ENCODE measurements around the gene NHERF1. TPM values are rescaled to one million over a fixed set of nuclear protein-coding genes. Genes with fewer than 3 reads are reported as not detected.

Gene NHERF1
- total RNA-seq, 1 donor from 2014 or later, result 36.3 TPM

DNA sequence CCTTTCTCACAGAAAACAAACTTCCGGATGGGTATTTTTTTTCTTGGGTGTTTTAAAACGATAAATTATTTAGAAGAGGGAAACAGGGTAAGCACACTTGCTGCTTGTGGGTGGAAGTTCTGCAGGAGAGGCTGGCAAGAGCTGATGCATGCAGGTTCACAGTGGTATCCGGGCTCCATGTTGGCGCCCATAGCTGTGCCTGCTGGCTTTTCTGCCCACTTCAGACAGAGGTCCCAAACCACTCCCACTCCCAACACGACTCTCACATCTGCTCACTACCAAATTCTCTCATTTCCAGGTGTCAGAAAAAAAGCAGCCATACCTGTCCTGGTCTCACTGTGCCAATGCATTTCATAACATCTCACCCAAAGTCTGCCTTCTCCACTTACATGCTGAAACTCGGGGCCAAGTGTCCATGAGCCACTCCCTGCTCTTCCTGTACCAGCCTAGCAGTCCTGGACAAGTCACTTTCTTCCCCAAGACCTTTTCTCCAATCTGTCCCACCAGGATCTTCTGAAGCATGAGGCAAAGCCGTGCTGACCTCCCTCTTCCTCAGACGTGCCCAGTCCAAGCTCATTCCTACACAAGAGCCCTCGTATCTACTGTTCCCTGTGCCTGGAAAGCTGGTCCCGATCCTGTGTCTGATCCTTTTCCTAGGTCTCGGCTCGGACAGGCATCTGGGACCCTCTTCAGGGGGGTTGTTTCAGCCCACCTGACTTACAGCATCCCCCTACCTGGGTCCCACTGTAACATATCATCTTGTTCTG, 37.2 kb upstream of the NHERF1 start:
- DNase-seq (ENCODE audit: low read depth), result no peak
- Mint-ChIP-seq H3K9me3 (ENCODE audit: unreplicated experiment) (peaks cover 3% of the 10 kb centered on the region), H3K27me3 (ENCODE audit: low read depth, unreplicated experiment) (peaks cover 44% of the 10 kb centered on the region), H3K4me3 (ENCODE audit: unreplicated experiment) (no peak overlapping the region), H3K36me3 (ENCODE audit: low read depth, unreplicated experiment) (no peaks in the 10 kb centered on the region), H3K4me1 (ENCODE audit: low read depth, unreplicated experiment) (peaks cover 7% of the 10 kb centered on the region), H3K27ac (ENCODE audit: unreplicated experiment) (no peak overlapping the region)
- no peaks in the 10 kb centered on the region for H3K79me2 ChIP-seq (ENCODE audit: insufficient read depth, low read length)
- H2AFZ ChIP-seq (ENCODE audit: low read depth, low read length), result no peak overlapping the region
- H3K27ac ChIP-seq (ENCODE audit: low read depth, low read length), result no peak overlapping the region
- peaks cover 4% of the 10 kb centered on the region for H3K4me1 ChIP-seq (ENCODE audit: insufficient read depth, low read length)
- H3K4me2 ChIP-seq (ENCODE audit: low read length), result no peak overlapping the region
- H4K20me1 ChIP-seq (ENCODE audit: insufficient read depth, low read length), result no peaks in the 10 kb centered on the region
- no peaks in the 10 kb centered on the region for H3K36me3 ChIP-seq (ENCODE audit: insufficient read depth, low read length)
- no peak overlapping the region for H3K9ac ChIP-seq (ENCODE audit: low read length)
- H3K27me3 ChIP-seq (ENCODE audit: insufficient read depth, low read length), result no peaks in the 10 kb centered on the region
- no peaks in the 10 kb centered on the region for H3K9me3 ChIP-seq (ENCODE audit: insufficient read depth, low read depth, low read length)
- no peak for TF ChIP-seq EZH2 (IDR thresholded peaks at IDR 0.05; ENCODE audit: insufficient read depth, low read length)
- no peak for FAIRE-seq
- no peak overlapping the region for H3K4me3 ChIP-seq (ENCODE audit: insufficient read depth, low read depth, low read length)

DNA sequence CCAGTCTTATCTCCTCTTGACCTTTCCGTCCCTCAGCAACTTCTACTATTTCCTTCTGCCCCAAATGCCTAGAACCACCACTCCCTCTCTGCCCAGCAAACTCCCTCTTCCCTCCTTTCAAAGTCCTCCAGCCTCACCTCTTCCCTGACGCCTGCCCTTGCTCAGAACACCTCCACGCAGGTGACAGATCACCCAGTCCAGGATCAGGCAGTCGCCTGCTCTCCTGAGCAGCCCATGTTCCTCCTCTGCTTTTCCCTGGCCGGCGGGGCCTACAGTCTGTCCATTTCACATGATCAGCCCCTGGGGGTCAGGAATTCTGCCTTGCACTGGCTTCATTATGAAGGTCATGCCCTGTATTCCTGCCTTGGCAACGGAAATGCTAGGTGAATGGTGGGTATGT, 36.1 kb upstream of the NHERF1 start:
- TF ChIP-seq EZH2 (IDR thresholded peaks at IDR 0.05; ENCODE audit: insufficient read depth, low read length), result no peak
- TF ChIP-seq, protein P1, sequence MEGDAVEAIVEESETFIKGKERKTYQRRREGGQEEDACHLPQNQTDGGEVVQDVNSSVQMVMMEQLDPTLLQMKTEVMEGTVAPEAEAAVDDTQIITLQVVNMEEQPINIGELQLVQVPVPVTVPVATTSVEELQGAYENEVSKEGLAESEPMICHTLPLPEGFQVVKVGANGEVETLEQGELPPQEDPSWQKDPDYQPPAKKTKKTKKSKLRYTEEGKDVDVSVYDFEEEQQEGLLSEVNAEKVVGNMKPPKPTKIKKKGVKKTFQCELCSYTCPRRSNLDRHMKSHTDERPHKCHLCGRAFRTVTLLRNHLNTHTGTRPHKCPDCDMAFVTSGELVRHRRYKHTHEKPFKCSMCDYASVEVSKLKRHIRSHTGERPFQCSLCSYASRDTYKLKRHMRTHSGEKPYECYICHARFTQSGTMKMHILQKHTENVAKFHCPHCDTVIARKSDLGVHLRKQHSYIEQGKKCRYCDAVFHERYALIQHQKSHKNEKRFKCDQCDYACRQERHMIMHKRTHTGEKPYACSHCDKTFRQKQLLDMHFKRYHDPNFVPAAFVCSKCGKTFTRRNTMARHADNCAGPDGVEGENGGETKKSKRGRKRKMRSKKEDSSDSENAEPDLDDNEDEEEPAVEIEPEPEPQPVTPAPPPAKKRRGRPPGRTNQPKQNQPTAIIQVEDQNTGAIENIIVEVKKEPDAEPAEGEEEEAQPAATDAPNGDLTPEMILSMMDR (IDR thresholded peaks at IDR 0.05; ENCODE audit: insufficient read depth, low read depth, low read length), result no peak
- Mint-ChIP-seq H3K9me3 (ENCODE audit: unreplicated experiment) (no peaks in the 10 kb centered on the region), H3K4me3 (ENCODE audit: unreplicated experiment) (no peak overlapping the region), H3K27me3 (ENCODE audit: low read depth, unreplicated experiment) (peaks cover 43% of the 10 kb centered on the region), H3K36me3 (ENCODE audit: low read depth, unreplicated experiment) (no peaks in the 10 kb centered on the region), H3K27ac (ENCODE audit: unreplicated experiment) (no peak overlapping the region), H3K4me1 (ENCODE audit: low read depth, unreplicated experiment) (peaks cover 7% of the 10 kb centered on the region)
- H2AFZ ChIP-seq (ENCODE audit: low read depth, low read length), result no peak overlapping the region
- H3K9me3 ChIP-seq (ENCODE audit: insufficient read depth, low read depth, low read length), result no peaks in the 10 kb centered on the region
- no peaks in the 10 kb centered on the region for H3K36me3 ChIP-seq (ENCODE audit: insufficient read depth, low read length)
- DNase-seq (ENCODE audit: low read depth), result no peak
- no peaks in the 10 kb centered on the region for H3K79me2 ChIP-seq (ENCODE audit: insufficient read depth, low read length)
- no peak overlapping the region for H3K9ac ChIP-seq (ENCODE audit: low read length)
- peaks cover 4% of the 10 kb centered on the region for H3K4me1 ChIP-seq (ENCODE audit: insufficient read depth, low read length)
- H3K4me2 ChIP-seq (ENCODE audit: low read length), result no peak overlapping the region
- H3K4me3 ChIP-seq (ENCODE audit: insufficient read depth, low read depth, low read length), result no peak overlapping the region
- no peak overlapping the region for H3K27ac ChIP-seq (ENCODE audit: low read depth, low read length)
- FAIRE-seq, result no peak
- no peaks in the 10 kb centered on the region for H3K27me3 ChIP-seq (ENCODE audit: insufficient read depth, low read length)
- no peaks in the 10 kb centered on the region for H4K20me1 ChIP-seq (ENCODE audit: insufficient read depth, low read length)

DNA sequence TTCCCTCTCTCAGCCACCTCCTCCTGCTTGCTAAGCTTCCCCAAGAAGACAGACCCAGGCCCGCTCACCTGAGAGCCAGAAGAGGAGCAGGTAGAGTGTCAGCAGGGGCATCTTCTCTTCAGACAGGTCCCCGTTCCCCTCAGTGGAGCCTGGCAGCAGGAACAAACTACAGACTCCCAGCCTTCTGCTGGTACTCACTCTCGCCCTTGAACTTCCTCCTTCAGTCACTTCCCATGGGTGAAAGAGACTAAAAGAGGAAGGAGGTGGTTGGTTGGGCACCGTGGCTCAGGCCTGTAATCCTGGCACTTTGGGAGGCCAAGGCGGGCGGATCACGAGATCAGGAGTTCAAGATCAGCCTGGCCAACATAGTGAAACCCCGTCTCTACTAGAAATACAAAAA, 35.7 kb upstream of the NHERF1 start, which contains the start of gene CD300LF:
TSS of gene CD300LF (minus strand) at position 168 of the 400 bp plus-strand sequence. CDS start at position 111, 57 bp downstream.
- Mint-ChIP-seq H3K4me3 (ENCODE audit: unreplicated experiment) (no peak within 1 kb of the TSS), H3K36me3 (ENCODE audit: low read depth, unreplicated experiment) (no peaks in the 10 kb centered on the region), H3K4me1 (ENCODE audit: low read depth, unreplicated experiment) (peaks cover 7% of the 10 kb centered on the region), H3K9me3 (ENCODE audit: unreplicated experiment) (no peaks in the 10 kb centered on the region), H3K27ac (ENCODE audit: unreplicated experiment) (no peak within 1 kb of the TSS), H3K27me3 (ENCODE audit: low read depth, unreplicated experiment) (peaks cover 46% of the 10 kb centered on the region)
- Histone ChIP-seq H3K36me3 (ENCODE audit: insufficient read depth, low read length) (no peaks in the 10 kb centered on the region), H3K4me1 (ENCODE audit: insufficient read depth, low read length) (peaks cover 4% of the 10 kb centered on the region), H3K4me2 (ENCODE audit: low read length) (no peak within 1 kb of the TSS), H3K79me2 (ENCODE audit: insufficient read depth, low read length) (no peaks in the 10 kb centered on the region), H2AFZ (ENCODE audit: low read depth, low read length) (no peak within 1 kb of the TSS), H3K27ac (ENCODE audit: low read depth, low read length) (no peak within 1 kb of the TSS), H3K27me3 (ENCODE audit: insufficient read depth, low read length) (no peaks in the 10 kb centered on the region), H4K20me1 (ENCODE audit: insufficient read depth, low read length) (no peaks in the 10 kb centered on the region), H3K9ac (ENCODE audit: low read length) (no peak within 1 kb of the TSS), H3K9me3 (ENCODE audit: insufficient read depth, low read depth, low read length) (no peaks in the 10 kb centered on the region), H3K4me3 (ENCODE audit: insufficient read depth, low read depth, low read length) (no peak within 1 kb of the TSS)
- no peak for FAIRE-seq
- no peak for DNase-seq (ENCODE audit: low read depth)
- TF ChIP-seq EZH2 (IDR thresholded peaks at IDR 0.05; ENCODE audit: insufficient read depth, low read length), result no peak
- TF ChIP-seq, protein P1 (IDR thresholded peaks at IDR 0.05; ENCODE audit: insufficient read depth, low read depth, low read length), result no peak

All from astrocyte (in vitro differentiated cells and primary cell).